ENCODE data around the gene ACP2.

Gene ACP2

GRCh38 chr11:47248664-47249377 lies at the start of gene ACP2:
Gene ACP2 (minus strand): TSS chr11:47248814. CDS start chr11:47248789, 25 bp downstream.
- peak; percentile 69 for DNase-seq

GRCh38 chr11:47296045-47296444 lies 47.4 kb upstream of the ACP2 start:
- no peak for DNase-seq

- DNase-seq = no peak
These were observed 46.8 kb upstream of the ACP2 start for GRCh38 chr11:47295385-47295784.

- DNase-seq = no peak
These were observed 41.2 kb upstream of the ACP2 start for GRCh38 chr11:47289856-47290255.

GRCh38 chr11:47288066-47288465 lies 39.5 kb upstream of the ACP2 start:
- no peak for DNase-seq

- no peak for DNase-seq
These were observed 37.6 kb upstream of the ACP2 start for GRCh38 chr11:47285969-47286770.

- no peak for DNase-seq
These were observed 35.5 kb upstream of the ACP2 start for GRCh38 chr11:47284151-47284550.

- DNase-seq = no peak
These were observed 33.8 kb upstream of the ACP2 start for GRCh38 chr11:47282462-47282861.

GRCh38 chr11:47280860-47281259 lies 32.2 kb upstream of the ACP2 start:
- DNase-seq = no peak

GRCh38 chr11:47280099-47280498 lies 31.5 kb upstream of the ACP2 start:
- DNase-seq = no peak

- no peak for DNase-seq
These were observed 30.2 kb upstream of the ACP2 start for GRCh38 chr11:47278769-47279168.

GRCh38 chr11:47278058-47278457 lies 29.4 kb upstream of the ACP2 start:
- DNase-seq = no peak

GRCh38 chr11:47276923-47277322 lies 28.3 kb upstream of the ACP2 start:
- DNase-seq = no peak

- DNase-seq = no peak
These were observed 26.1 kb upstream of the ACP2 start for GRCh38 chr11:47274495-47275235.

- DNase-seq = no peak
These were observed 24.1 kb upstream of the ACP2 start for GRCh38 chr11:47272706-47273105.

GRCh38 chr11:47271961-47272661 lies 23.5 kb upstream of the ACP2 start:
- no peak for DNase-seq

- no peak for DNase-seq
These were observed 22.7 kb upstream of the ACP2 start for GRCh38 chr11:47271328-47271727.

GRCh38 chr11:47270331-47271271 lies 22.0 kb upstream of the ACP2 start:
- DNase-seq = no peak

GRCh38 chr11:47269829-47270305 lies 21.3 kb upstream of the ACP2 start, which contains the start of gene MADD:
Gene MADD (plus strand): TSS chr11:47270133.
- peak; percentile 44 for DNase-seq

- DNase-seq = peak; percentile 40
These were observed 20.6 kb upstream of the ACP2 start for GRCh38 chr11:47269002-47269828.
